GM18861 (cell line): ENCODE measurements around the gene PI3.
"Not testable (repeated sequence)": the region's sequence is repeated elsewhere in the genome, so short reads cannot be mapped to it uniquely, and the experiment has no call there.

Source experiments
- ATAC-seq: cut with Tn5 transposase; IDR thresholded peaks from one replicate; pipeline ENCODE4 v1.9.1; 2021; ENCODE audit not compliant: unreplicated experiment

The PI3 gene, protein sequence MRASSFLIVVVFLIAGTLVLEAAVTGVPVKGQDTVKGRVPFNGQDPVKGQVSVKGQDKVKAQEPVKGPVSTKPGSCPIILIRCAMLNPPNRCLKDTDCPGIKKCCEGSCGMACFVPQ

GRCh38 chr20:45174434-45175364, at the start of gene PI3:
Gene PI3, plus strand, starts transcription at chr20:45174902. Its CDS starts 21 bp downstream, at chr20:45174923.
- ATAC-seq, result no peak

GRCh38 chr20:45128099-45128498, 46.6 kb upstream of the PI3 start:
- ATAC-seq, result no peak

GRCh38 chr20:45136911-45137310, 37.8 kb upstream of the PI3 start:
- no peak for ATAC-seq

DNA sequence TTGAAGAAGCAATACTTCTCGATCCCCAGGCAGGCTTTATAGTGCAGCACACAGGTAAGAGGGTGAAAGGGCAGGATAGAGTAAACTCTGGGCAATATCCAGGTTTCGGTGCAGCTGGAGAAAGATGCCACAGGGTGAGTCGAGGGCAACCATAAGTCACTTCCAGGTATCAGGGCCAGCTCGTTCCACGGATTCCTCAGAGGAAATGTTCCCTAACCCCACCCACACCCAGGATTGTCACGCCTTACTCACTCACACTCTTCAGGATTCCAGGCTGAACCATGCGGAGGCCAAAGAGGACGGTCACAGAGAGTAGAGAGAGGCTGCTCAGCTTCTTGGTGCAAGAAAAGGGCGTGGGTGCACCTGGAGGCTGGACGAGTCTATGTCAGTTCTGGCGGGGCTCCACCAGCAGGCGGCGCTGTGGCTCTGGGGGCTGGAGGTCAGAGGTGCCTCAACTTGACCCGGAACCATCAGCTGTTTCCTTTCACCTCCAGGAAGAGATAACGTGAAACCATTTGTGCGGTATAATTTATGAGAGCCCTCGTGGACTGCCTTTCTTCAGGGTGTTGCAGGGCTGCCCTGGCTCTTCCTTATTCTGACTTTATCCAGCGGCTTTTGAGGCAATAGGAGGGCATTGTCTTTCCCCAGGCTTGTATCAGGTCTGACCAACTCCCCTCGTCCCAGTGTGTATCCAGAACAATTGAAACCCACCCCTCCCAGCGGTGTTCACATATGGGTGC, 36.0 kb upstream of the PI3 start:
- no peak for ATAC-seq

- not testable (repeated sequence) for ATAC-seq
These were observed 34.8 kb upstream of the PI3 start for GRCh38 chr20:45139733-45140375.

- no peak for ATAC-seq
These were observed 33.9 kb upstream of the PI3 start for GRCh38 chr20:45140836-45141235.

DNA sequence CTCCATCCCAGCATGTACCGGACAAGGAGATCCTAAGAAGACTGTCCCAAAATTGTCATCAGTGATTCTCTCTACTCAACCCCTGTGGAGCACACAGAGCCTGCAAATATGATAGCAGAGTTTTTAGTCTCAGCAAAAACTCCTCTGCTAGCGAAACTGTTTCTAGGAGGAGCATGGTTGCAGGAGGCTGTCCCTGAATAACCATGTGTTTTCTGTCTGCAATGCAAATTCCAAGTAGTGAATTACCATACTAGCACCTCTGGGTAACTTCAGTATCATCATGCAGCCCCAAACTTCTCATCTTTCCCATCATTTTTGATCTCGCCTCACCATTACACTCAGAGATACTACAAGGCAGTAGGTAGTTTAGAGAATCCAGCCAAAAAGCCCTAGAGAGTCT, 25.6 kb upstream of the PI3 start:
- ATAC-seq, result no peak

- ATAC-seq, result no peak
These were observed 22.3 kb upstream of the PI3 start for GRCh38 chr20:45152405-45152804.

DNA sequence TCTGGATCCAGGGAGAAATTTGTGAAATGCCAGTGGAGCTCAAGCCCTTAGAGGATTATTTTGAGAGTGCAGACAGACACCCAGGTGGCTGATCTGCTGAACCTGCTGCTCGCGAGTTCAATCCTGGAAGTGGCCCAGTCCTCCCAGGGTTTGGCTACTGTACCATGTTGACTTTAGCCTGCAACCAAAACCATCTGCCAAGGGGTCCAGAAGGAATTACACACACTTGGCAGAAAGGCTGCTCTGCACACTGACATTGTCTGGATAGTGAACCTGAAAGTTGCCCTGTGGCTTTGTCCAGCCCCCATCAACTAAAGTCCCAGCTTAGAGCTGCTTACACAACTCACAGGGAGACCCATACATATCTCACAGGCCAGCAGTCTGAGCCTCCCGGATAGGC, 21.6 kb upstream of the PI3 start:
- no peak for ATAC-seq

DNA sequence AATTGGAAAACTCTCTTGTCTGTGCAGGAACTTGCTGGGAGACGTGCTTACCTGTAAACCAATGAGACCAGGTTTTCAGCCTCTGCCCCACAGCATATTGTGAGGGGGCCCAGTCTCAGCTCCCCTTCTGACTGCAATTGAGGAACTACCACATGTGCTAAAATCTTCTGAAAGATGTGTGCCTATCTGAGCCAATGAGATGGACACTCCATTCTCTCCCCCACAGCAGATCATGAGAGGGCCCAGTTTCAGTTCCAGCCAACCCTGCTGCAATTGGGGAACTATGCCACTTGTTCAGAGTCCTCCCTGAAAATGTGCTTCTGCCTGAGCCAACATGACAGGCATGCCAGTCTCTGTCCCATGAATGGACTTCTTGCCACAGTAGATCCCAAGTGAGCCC, 20.9 kb upstream of the PI3 start:
- ATAC-seq, result no peak

DNA sequence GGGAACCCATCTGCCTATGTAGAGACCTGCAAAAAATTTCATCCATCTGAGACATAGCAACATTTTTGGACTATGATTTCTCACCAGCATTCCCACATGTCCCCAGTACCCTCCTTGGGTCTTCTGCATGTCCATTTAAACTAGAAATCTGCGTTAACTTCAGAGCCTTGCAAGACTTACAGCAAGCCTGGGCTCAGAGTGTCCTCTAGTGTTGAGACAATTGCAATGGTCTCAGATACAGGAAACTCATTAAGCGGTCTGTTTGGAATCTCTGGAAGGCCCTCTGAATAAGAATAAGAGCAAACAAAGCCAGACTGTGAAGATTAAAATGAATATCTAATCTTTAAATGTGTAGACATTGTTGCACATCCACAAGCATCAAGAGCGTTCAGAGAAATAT, 20.5 kb upstream of the PI3 start:
- ATAC-seq, result no peak

GRCh38 chr20:45154794-45155193, 19.9 kb upstream of the PI3 start:
- ATAC-seq, result not testable (repeated sequence)

- ATAC-seq, result no peak
These were observed 18.0 kb upstream of the PI3 start for GRCh38 chr20:45156713-45157112.

DNA sequence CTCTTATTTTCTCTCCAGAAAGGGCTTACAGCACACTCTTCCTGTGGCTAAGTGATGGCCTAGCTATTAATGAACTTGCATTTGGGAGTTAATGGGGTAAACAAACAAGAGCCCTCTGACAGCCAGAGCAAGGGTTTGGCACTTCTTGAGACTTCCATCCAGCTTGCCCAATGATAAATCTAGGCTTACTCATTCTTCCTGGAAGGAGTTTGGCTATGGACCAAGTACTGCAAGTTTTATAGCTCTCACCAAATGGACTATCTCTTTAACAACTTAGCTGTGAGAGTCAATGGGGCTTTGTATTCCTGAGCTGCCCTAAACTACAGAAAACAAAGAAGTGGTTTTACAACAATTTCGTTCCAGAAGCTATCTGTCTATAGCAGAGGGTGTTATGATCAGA, 16.7 kb upstream of the PI3 start:
- ATAC-seq, result no peak

DNA sequence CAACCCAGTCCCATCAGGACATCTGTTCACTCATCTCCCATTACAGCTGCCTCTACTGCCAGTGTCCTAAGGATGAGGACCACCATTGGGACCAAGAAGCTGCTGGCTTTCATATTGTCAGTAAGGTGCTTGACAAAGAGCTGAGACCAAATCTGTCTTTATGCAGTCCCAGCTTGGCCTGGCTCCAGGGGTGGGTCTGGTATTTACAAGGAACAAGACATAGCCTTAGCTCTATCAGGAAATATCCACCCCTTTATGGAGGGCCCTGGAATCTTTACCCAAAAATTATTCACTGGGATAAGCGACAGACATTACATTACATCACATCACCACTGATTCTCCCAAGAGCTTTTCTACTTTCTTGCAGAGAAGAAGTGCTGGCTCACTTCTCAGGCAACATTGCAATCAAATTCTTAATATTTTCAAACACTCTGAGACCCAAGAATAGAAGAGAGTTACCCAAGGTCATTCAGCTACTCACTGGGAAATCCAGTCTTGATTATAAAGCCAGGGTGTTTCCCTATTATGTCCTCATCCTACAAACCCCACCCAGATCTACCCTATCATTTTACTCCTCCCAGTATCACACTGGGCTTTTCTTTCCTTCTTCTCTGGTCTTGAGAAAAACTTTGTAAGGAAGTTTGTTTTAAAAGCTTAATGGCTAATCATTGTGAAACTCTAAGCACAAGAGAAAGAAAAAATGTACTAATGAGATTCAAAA, 11.5 kb upstream of the PI3 start:
- ATAC-seq, result no peak

GRCh38 chr20:45164906-45165305, 9.8 kb upstream of the PI3 start:
- no peak for ATAC-seq

DNA sequence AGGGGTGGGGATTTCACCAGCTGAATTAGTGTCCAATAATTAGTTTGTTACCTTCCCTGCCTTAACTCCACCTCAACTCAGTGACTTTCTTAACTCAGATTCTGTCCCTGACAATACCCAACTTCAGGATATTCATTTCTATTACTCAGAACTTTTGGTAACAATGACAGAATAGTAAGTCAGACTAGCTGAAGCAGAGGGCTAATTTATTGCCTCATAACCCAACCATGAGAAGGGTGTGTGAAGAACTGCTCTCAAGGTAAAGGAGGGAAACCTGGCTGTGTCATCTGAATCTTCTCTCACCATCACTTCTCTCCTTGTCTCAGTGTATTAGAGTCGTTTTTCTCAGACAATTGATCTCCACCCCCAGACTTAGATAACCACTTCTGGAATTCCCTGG, 1.2 kb upstream of the PI3 start:
- no peak for ATAC-seq

DNA sequence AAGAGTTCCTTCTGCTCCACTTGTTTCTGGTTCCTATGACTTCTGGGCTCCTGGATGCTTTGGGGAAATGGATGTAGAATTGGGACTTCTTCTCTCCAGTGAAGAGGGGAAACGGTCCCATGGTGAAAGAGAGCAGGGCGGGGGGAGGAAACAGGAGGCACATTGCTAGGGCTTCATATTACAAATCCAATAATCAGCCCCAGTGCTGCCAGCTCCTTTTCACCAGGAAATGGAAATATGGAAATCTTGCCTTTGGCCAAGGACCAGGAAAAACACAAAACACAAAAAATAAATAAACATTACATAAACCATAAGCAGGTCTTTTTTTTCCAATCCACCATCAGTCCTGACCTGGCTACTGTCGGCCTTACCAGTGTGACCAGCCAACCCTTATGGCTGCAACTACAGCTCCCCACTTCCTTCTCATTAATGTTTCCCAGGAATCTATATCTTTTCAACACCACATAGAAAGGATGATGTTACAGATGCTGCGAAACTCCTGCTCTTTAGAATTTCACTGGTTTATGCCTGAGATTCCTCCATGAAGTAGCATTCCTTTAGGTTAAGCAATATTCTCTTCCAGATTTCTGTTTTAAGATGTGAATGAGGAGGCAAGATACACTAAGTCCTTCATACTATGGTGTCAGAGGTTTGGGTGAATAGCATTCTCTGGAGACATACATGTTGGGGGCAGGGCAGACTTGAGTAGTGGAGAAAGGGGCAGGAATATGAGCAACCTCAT, 2.0 kb downstream of the PI3 start:
- no peak for ATAC-seq

GRCh38 chr20:45179166-45179565, 4.5 kb downstream of the PI3 start:
- ATAC-seq, result no peak

GRCh38 chr20:45181639-45182038, 6.9 kb downstream of the PI3 start:
- no peak for ATAC-seq
